Measurements from ENCODE around the gene GRSF1. TPM values are rescaled to one million over a fixed set of nuclear protein-coding genes. Genes with fewer than 3 reads are reported as not detected.

GRSF1 gene
- polyA plus RNA-seq, 3 donors = 29.1 to 95.9 (median 93.6) TPM

DNA sequence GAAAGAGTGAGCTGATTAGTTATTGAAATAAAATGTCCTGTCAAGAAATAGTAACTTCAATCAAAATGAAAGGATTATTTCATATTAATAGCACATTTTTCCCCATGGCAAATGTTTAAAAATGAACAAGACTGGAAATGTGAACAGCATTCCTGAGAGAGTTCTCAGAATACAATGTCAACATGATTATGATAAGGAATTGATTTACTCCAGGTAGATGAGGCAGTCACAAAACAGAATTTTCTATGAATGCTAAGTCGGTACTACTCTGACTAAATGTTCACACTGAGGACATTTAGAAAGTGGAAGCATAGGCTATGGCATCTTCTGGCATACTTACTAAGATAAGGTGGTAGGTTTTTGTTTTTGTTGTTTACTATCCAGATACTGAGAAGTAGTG, 19.4 kb upstream of the GRSF1 start:
- no peak overlapping the region for H3K4me3 Mint-ChIP-seq
- no peaks in the 10 kb centered on the region for H3K36me3 Mint-ChIP-seq
- Histone ChIP-seq H3K4me1 (ENCODE audit: control insufficient read depth in 1 of 2, insufficient read depth in 2 of 2, low read length in 2 of 2) (peaks cover 0 to under 1% of the 10 kb centered on the region in 2 donors), H3K9me3 (replicated peaks in 1 of 2; ENCODE audit: control insufficient read depth in 1 of 2, insufficient read depth in 1 of 2, low read length in 2 of 2) (no peaks in the 10 kb centered on the region), H2AFZ (ENCODE audit: insufficient read depth, low read depth, low read length, poor library complexity, severe bottlenecking) (no peak overlapping the region), H4K20me1 (ENCODE audit: insufficient read depth, low read length) (no peaks in the 10 kb centered on the region), H3K27ac (ENCODE audit: low read depth in 1 of 2, low read length in 2 of 2) (no peak overlapping the region), H3K4me3 (replicated peaks in 1 of 3; ENCODE audit: low read depth in 2 of 3, low read length in 3 of 3) (no peak overlapping the region), H3K4me2 (replicated peaks; ENCODE audit: extremely low read depth, low read length, poor library complexity, severe bottlenecking) (no peak overlapping the region), H3K79me2 (ENCODE audit: insufficient read depth, low read length) (no peaks in the 10 kb centered on the region), H3K27me3 (ENCODE audit: control insufficient read depth in 2 of 2, insufficient read depth in 2 of 2, low read length in 2 of 2) (no peaks in the 10 kb centered on the region), H3K9ac (ENCODE audit: insufficient read depth, low read length, poor library complexity, severe bottlenecking) (no peak overlapping the region), H3K36me3 (replicated peaks in 1 of 2; ENCODE audit: control insufficient read depth in 1 of 2, insufficient read depth in 2 of 2, low read length in 2 of 2) (no peaks in the 10 kb centered on the region)
- DNase-seq = no peak
- H3K27me3 Mint-ChIP-seq (ENCODE audit: low read depth in 3 of 3) = no peaks in the 10 kb centered on the region
- H3K27ac Mint-ChIP-seq = no peak overlapping the region
- peaks cover 1% of the 10 kb centered on the region for H3K4me1 Mint-ChIP-seq
- intact Hi-C loops (cut with micrococcal nuclease) = no loop called here
- WGBS (ENCODE audit: insufficient coverage) = no CpG with 5 or more reads among the region's 1 CpG
- no peaks in the 10 kb centered on the region for H3K9me3 Mint-ChIP-seq
- no peak for TF ChIP-seq CTCF (IDR thresholded peaks at IDR 0.05)

DNA sequence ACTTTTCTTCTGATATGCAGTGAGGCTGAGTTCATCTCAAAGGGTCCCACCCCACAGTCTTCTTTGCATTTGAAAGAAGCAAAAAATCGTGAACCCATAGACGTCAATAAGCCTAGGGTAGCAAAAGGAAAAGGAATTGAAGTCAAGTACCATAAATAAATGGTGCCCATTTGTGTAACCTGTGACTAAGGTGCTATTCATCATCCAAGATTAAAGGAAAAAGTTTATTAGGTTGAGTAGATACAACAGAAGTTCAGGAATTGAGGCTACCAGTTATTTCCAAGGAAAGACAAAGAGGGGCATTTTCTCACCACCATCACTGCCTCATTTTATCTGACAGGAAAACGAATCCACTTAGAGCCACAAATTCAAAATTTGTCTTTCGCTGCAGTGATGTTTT, 18.8 kb upstream of the GRSF1 start:
- H3K4me1 Mint-ChIP-seq = peaks cover 7% of the 10 kb centered on the region
- Histone ChIP-seq H3K27me3 (ENCODE audit: control insufficient read depth in 2 of 2, insufficient read depth in 2 of 2, low read length in 2 of 2) (no peaks in the 10 kb centered on the region), H3K27ac (ENCODE audit: low read depth in 1 of 2, low read length in 2 of 2) (no peak overlapping the region), H3K4me3 (replicated peaks in 1 of 3; ENCODE audit: low read depth in 2 of 3, low read length in 3 of 3) (no peak overlapping the region), H3K9me3 (replicated peaks in 1 of 2; ENCODE audit: control insufficient read depth in 1 of 2, insufficient read depth in 1 of 2, low read length in 2 of 2) (no peaks in the 10 kb centered on the region), H3K9ac (ENCODE audit: insufficient read depth, low read length, poor library complexity, severe bottlenecking) (no peak overlapping the region), H3K36me3 (replicated peaks in 1 of 2; ENCODE audit: control insufficient read depth in 1 of 2, insufficient read depth in 2 of 2, low read length in 2 of 2) (no peaks in the 10 kb centered on the region), H3K4me1 (ENCODE audit: control insufficient read depth in 1 of 2, insufficient read depth in 2 of 2, low read length in 2 of 2) (peaks cover 0 to 7% of the 10 kb centered on the region in 2 donors), H4K20me1 (ENCODE audit: insufficient read depth, low read length) (no peaks in the 10 kb centered on the region), H3K4me2 (replicated peaks; ENCODE audit: extremely low read depth, low read length, poor library complexity, severe bottlenecking) (no peak overlapping the region), H2AFZ (ENCODE audit: insufficient read depth, low read depth, low read length, poor library complexity, severe bottlenecking) (no peak overlapping the region), H3K79me2 (ENCODE audit: insufficient read depth, low read length) (no peaks in the 10 kb centered on the region)
- H3K9me3 Mint-ChIP-seq = no peaks in the 10 kb centered on the region
- intact Hi-C loops (cut with micrococcal nuclease) = no loop called here
- no peaks in the 10 kb centered on the region for H3K36me3 Mint-ChIP-seq
- H3K27ac Mint-ChIP-seq = no peak overlapping the region
- H3K4me3 Mint-ChIP-seq = no peak overlapping the region
- DNase-seq = no peak
- TF ChIP-seq CTCF (IDR thresholded peaks at IDR 0.05) = no peak
- 100% methylated on average over 2 of the region's 4 CpGs for WGBS (ENCODE audit: insufficient coverage)
- no peaks in the 10 kb centered on the region for H3K27me3 Mint-ChIP-seq (ENCODE audit: low read depth in 3 of 3)

Data from CD14-positive monocyte (primary cell).